Measurements from ENCODE around the gene TMPRSS15.

TMPRSS15 gene

DNA sequence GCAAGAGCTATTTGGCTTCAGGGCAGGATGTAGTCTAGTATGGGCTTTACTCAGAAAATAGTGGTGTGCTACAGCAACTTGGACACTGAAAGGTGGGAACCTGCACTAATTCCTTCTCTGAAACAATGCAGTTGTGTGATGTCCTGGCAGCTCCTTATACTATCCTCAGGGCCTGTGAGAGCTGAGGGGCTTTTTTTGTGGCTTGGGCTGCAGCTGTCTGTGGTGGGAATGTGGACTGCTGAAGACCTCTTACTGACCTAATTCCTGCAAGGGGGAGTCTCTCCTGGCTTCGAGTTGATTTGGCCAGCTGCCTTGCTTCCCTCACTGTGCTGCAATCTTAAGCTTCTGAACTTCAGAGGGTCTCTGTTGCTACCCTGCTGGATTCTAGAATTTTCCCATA lies 181.2 kb downstream of the TMPRSS15 start:
- CTCF ChIA-PET: no interaction called here
- no peak for DNase-seq (ENCODE audit: low read depth, low spot score)
- no peak overlapping the region for H3K4me3 ChIP-seq (ENCODE audit: low read depth, low read length)
- TF ChIP-seq, protein P1, sequence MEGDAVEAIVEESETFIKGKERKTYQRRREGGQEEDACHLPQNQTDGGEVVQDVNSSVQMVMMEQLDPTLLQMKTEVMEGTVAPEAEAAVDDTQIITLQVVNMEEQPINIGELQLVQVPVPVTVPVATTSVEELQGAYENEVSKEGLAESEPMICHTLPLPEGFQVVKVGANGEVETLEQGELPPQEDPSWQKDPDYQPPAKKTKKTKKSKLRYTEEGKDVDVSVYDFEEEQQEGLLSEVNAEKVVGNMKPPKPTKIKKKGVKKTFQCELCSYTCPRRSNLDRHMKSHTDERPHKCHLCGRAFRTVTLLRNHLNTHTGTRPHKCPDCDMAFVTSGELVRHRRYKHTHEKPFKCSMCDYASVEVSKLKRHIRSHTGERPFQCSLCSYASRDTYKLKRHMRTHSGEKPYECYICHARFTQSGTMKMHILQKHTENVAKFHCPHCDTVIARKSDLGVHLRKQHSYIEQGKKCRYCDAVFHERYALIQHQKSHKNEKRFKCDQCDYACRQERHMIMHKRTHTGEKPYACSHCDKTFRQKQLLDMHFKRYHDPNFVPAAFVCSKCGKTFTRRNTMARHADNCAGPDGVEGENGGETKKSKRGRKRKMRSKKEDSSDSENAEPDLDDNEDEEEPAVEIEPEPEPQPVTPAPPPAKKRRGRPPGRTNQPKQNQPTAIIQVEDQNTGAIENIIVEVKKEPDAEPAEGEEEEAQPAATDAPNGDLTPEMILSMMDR (IDR thresholded peaks at IDR 0.05; ENCODE audit: insufficient read depth, low read length, missing control alignments): no peak
- POLR2A ChIA-PET: interaction anchor here (0.6 kb wide), 1 partner anchor 29 kb away, joined by 3 read pairs; no protein-coding TSS in a partner anchor

DNA sequence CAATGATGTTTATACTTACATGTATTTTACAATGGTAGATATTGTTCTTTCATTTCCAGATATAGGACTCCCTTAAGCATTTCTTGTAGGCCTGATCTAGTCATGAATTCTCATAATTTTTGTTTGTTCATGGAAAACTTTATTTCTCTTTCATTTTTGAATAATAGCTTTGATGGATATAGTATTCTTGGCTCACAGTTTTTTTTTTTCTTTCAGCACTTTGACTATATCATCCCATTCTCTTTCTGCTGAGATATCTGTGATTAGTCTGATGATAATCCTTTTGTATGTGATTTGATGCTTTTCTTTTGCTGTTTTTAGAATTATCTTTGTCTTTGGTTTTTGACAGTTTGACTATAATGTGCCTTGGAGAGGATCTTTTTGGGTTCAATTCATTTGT lies 183.1 kb downstream of the TMPRSS15 start:
- DNase-seq (ENCODE audit: low read depth, low spot score): no peak
- POLR2A ChIA-PET: no interaction called here
- CTCF ChIA-PET: no interaction called here
- TF ChIP-seq, protein P1 (IDR thresholded peaks at IDR 0.05; ENCODE audit: insufficient read depth, low read length, missing control alignments): no peak
- H3K4me3 ChIP-seq (ENCODE audit: low read depth, low read length): no peak overlapping the region
